Measurements from ENCODE around the gene ADAP1. TPM values are rescaled to one million over a fixed set of nuclear protein-coding genes. Genes with fewer than 3 reads are reported as not detected.
A peak's percentile ranks its signal among the peaks of the same experiment; 100 is the strongest.

Gene ADAP1
- total RNA-seq, 4 donors from 2014 or later: 9.1 to 18.8 (median 9.9) TPM

DNA sequence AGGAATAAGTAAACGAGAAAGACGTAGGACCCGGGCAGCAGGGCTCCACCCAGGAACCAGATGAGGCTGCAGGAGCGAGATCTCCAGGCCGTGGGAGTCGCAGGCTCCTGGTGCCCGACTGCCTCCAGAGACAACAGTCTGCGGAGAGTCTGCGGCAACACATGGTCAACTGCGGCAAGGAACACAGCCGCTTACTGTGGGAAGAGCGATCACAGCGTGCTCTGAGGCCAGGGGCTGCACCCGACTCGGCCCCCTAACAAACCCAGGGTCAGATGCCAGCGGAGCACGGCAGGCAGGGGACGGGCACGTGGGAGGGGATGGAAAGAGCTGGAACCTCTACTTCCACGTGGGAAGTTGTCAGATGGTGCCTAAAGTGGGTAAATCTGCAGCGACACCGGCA, 51.5 kb downstream of the ADAP1 start:
- WGBS, 2 donors: 86 to 88% methylated on average over 22 of the region's 22 CpGs
- H3K4me3 ChIP-seq (ENCODE audit: low read depth, poor library complexity, severe bottlenecking): no peak overlapping the region
- no peak for DNase-seq (ENCODE audit: low spot score in 2 of 2)
- no peak for TF ChIP-seq POLR2A (IDR thresholded peaks at IDR 0.05)
- TF ChIP-seq CTCF (IDR thresholded peaks at IDR 0.05): no peak
- intact Hi-C loops (cut with DNase I; ENCODE audit: low total_unique reads): no loop called here

- no peak overlapping the region for H3K4me3 ChIP-seq (ENCODE audit: low read depth, poor library complexity, severe bottlenecking)
- DNase-seq (ENCODE audit: low spot score in 2 of 2): peak in 1 of 2 donors; percentile 66
- 18 to 30% methylated on average over 22 to 24 of the region's 24 CpGs for WGBS, 2 donors
- TF ChIP-seq POLR2A (IDR thresholded peaks at IDR 0.05): no peak
- intact Hi-C loops (cut with DNase I; ENCODE audit: low total_unique reads): no loop called here
Measured at GRCh38 chr7:901388-902154, 52.9 kb downstream of the ADAP1 start.

- intact Hi-C loops (cut with DNase I; ENCODE audit: low total_unique reads): no loop called here
- WGBS, 2 donors: 74% methylated on average over 6 to 7 of the region's 8 CpGs
- no peak for TF ChIP-seq CTCF (IDR thresholded peaks at IDR 0.05)
- DNase-seq (ENCODE audit: low spot score in 2 of 2): no peak
- no peak overlapping the region for H3K4me3 ChIP-seq (ENCODE audit: low read depth, poor library complexity, severe bottlenecking)
Measured at GRCh38 chr7:901041-901387, 53.5 kb downstream of the ADAP1 start.

- H3K4me3 ChIP-seq (ENCODE audit: low read depth, poor library complexity, severe bottlenecking): no peak overlapping the region
- intact Hi-C loops (cut with DNase I; ENCODE audit: low total_unique reads): no loop called here
- no peak for DNase-seq (ENCODE audit: low spot score in 2 of 2)
- TF ChIP-seq CTCF (IDR thresholded peaks at IDR 0.05): no peak
- no peak for TF ChIP-seq POLR2A (IDR thresholded peaks at IDR 0.05)
- 83 to 84% methylated on average over 10 to 25 of the region's 26 CpGs for WGBS, 2 donors
Measured at GRCh38 chr7:900331-901040, 54.0 kb downstream of the ADAP1 start.

- no peak for DNase-seq (ENCODE audit: low spot score in 2 of 2)
- WGBS, 2 donors: 93 to 94% methylated on average over 13 to 15 of the region's 16 CpGs
- intact Hi-C loops (cut with DNase I; ENCODE audit: low total_unique reads): no loop called here
- no peak overlapping the region for H3K4me3 ChIP-seq (ENCODE audit: low read depth, poor library complexity, severe bottlenecking)
- TF ChIP-seq CTCF (IDR thresholded peaks at IDR 0.05) (no peak), POLR2A (IDR thresholded peaks at IDR 0.05) (no peak)
Measured at GRCh38 chr7:899806-900205, 54.7 kb downstream of the ADAP1 start.

- 79 to 82% methylated on average over 46 to 52 of the region's 54 CpGs for WGBS, 2 donors
- H3K4me3 ChIP-seq (ENCODE audit: low read depth, poor library complexity, severe bottlenecking): no peak overlapping the region
- intact Hi-C loops (cut with DNase I; ENCODE audit: low total_unique reads): no loop called here
- DNase-seq (ENCODE audit: low spot score in 2 of 2): no peak
- no peak for TF ChIP-seq POLR2A (IDR thresholded peaks at IDR 0.05)
Measured at GRCh38 chr7:898855-899681, 55.4 kb downstream of the ADAP1 start.

Data from lower leg skin (tissue), 4 donors.